Measurements from ENCODE around the gene LRBA.

DNA sequence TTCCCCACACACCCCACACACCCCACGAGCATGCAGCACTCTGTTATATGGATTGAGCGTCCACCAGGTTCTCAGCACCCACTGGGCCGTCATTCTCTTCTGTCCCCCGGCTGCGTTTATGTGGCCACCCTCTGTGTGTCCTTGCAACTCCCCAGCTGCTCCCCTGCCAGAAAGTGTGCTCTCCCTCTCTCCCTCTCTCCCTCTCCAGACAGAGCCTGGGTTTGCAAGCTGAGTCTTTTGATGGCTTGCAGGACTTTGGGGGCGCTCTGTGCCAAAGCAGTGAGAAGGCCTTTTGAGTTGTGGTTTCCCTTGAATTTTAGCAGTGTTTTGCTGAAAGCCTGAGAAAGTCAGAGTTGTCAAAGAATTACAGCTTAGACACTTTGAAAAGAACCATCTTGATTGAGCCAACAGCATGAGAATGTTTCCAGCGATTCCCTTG lies 763.3 kb downstream of the LRBA start:
- TF ChIP-seq, protein P1, sequence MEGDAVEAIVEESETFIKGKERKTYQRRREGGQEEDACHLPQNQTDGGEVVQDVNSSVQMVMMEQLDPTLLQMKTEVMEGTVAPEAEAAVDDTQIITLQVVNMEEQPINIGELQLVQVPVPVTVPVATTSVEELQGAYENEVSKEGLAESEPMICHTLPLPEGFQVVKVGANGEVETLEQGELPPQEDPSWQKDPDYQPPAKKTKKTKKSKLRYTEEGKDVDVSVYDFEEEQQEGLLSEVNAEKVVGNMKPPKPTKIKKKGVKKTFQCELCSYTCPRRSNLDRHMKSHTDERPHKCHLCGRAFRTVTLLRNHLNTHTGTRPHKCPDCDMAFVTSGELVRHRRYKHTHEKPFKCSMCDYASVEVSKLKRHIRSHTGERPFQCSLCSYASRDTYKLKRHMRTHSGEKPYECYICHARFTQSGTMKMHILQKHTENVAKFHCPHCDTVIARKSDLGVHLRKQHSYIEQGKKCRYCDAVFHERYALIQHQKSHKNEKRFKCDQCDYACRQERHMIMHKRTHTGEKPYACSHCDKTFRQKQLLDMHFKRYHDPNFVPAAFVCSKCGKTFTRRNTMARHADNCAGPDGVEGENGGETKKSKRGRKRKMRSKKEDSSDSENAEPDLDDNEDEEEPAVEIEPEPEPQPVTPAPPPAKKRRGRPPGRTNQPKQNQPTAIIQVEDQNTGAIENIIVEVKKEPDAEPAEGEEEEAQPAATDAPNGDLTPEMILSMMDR (IDR thresholded peaks at IDR 0.05), result no peak
- TF ChIP-seq POLR2AphosphoS5 (IDR thresholded peaks at IDR 0.05) (peak in 2 of 4 donors; percentile 53 to 71), POLR2A (IDR thresholded peaks at IDR 0.05) (no peak)
